ENCODE measurements around the gene CTLA4. TPM values are rescaled to one million over a fixed set of nuclear protein-coding genes. Genes with fewer than 3 reads are reported as not detected.

Gene CTLA4
- total and polyA plus RNA-seq, 7 donors = 0.10 TPM; not detected in 6

GRCh38 chr2:203870481-203870880, 2.9 kb downstream of the CTLA4 start:
- no peak for ATAC-seq
- intact Hi-C loops (cut with DNase I) = no loop called here
- Histone ChIP-seq H3K36me3 (ENCODE audit: insufficient read depth in 1 of 2, low read depth in 1 of 2) (no peaks in the 10 kb centered on the region), H3K27me3 (ENCODE audit: insufficient read depth in 3 of 3, low read length in 2 of 3) (no peaks in the 10 kb centered on the region), H3K27ac (no peak overlapping the region), H3K4me1 (no peaks in the 10 kb centered on the region), H3K9me3 (no peaks in the 10 kb centered on the region), H3K4me3 (no peak overlapping the region)
- WGBS, 3 donors = 93 to 97% (median 96%) methylated on average over 9 of the region's 9 CpGs
- TF ChIP-seq, protein P1, sequence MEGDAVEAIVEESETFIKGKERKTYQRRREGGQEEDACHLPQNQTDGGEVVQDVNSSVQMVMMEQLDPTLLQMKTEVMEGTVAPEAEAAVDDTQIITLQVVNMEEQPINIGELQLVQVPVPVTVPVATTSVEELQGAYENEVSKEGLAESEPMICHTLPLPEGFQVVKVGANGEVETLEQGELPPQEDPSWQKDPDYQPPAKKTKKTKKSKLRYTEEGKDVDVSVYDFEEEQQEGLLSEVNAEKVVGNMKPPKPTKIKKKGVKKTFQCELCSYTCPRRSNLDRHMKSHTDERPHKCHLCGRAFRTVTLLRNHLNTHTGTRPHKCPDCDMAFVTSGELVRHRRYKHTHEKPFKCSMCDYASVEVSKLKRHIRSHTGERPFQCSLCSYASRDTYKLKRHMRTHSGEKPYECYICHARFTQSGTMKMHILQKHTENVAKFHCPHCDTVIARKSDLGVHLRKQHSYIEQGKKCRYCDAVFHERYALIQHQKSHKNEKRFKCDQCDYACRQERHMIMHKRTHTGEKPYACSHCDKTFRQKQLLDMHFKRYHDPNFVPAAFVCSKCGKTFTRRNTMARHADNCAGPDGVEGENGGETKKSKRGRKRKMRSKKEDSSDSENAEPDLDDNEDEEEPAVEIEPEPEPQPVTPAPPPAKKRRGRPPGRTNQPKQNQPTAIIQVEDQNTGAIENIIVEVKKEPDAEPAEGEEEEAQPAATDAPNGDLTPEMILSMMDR (IDR thresholded peaks at IDR 0.05) = no peak
- DNase-seq = no peak

GRCh38 chr2:203870941-203871340, 3.4 kb downstream of the CTLA4 start:
- Histone ChIP-seq H3K9me3 (no peaks in the 10 kb centered on the region), H3K4me3 (no peak overlapping the region), H3K27me3 (ENCODE audit: insufficient read depth in 3 of 3, low read length in 2 of 3) (no peaks in the 10 kb centered on the region), H3K36me3 (ENCODE audit: insufficient read depth in 1 of 2, low read depth in 1 of 2) (no peaks in the 10 kb centered on the region), H3K4me1 (no peaks in the 10 kb centered on the region), H3K27ac (no peak overlapping the region)
- TF ChIP-seq, protein P1 (IDR thresholded peaks at IDR 0.05) = no peak
- DNase-seq = no peak
- intact Hi-C loops (cut with DNase I) = no loop called here
- no peak for ATAC-seq
- 89 to 93% (median 91%) methylated on average over 2 of the region's 2 CpGs for WGBS, 3 donors

DNA sequence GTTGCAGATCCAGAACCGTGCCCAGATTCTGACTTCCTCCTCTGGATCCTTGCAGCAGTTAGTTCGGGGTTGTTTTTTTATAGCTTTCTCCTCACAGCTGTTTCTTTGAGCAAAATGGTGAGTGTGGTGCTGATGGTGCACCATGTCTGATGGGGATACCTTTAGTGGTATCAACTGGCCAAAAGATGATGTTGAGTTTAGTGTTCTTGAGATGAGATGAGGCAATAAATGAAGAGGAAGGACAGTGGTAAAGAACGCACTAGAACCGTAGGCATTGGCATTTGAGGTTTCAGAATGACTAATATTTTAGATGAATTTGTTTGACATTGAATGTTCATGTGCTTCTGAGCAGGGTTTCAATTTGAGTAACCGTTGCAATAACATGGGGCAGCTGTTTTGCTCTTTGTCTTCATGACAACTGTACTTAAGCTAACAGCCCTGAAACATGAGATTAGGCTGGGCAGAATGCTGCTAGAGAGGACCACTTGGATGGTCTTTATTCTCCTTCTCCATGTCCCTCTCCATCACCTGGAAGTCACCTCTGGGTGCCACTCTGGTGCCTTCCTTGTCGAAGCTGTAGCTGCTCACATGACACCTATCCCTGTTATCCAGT, 3.9 kb downstream of the CTLA4 start:
- no peak overlapping the region for H3K27ac ChIP-seq
- H3K27me3 ChIP-seq (ENCODE audit: insufficient read depth in 3 of 3, low read length in 2 of 3) = no peaks in the 10 kb centered on the region
- H3K36me3 ChIP-seq (ENCODE audit: insufficient read depth in 1 of 2, low read depth in 1 of 2) = no peaks in the 10 kb centered on the region
- no peaks in the 10 kb centered on the region for H3K4me1 ChIP-seq
- TF ChIP-seq, protein P1 (IDR thresholded peaks at IDR 0.05) = no peak
- H3K4me3 ChIP-seq = no peak overlapping the region
- intact Hi-C loops (cut with DNase I) = no loop called here
- 54 to 72% (median 55%) methylated on average over 6 of the region's 6 CpGs for WGBS, 3 donors
- no peak for ATAC-seq
- H3K9me3 ChIP-seq = no peaks in the 10 kb centered on the region
- DNase-seq = no peak

DNA sequence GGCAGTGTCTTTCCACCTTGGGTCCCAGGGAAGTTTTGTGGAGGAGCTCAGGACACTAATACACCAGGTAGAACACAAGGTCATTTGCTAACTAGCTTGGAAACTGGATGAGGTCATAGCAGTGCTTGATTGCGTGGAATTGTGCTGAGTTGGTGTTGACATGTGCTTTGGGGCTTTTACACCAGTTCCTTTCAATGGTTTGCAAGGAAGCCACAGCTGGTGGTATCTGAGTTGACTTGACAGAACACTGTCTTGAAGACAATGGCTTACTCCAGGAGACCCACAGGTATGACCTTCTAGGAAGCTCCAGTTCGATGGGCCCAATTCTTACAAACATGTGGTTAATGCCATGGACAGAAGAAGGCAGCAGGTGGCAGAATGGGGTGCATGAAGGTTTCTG, 5.9 kb downstream of the CTLA4 start:
- no peaks in the 10 kb centered on the region for H3K9me3 ChIP-seq
- H3K4me3 ChIP-seq = no peak overlapping the region
- no peaks in the 10 kb centered on the region for H3K27me3 ChIP-seq (ENCODE audit: insufficient read depth in 3 of 3, low read length in 2 of 3)
- no peak overlapping the region for H3K27ac ChIP-seq
- no peak for ATAC-seq
- no peak for DNase-seq
- H3K36me3 ChIP-seq (ENCODE audit: insufficient read depth in 1 of 2, low read depth in 1 of 2) = no peaks in the 10 kb centered on the region
- peaks cover 3% of the 10 kb centered on the region for H3K4me1 ChIP-seq
- intact Hi-C loops (cut with DNase I) = no loop called here
- TF ChIP-seq, protein P1 (IDR thresholded peaks at IDR 0.05) = no peak
- 78 to 92% (median 80%) methylated on average over 2 of the region's 2 CpGs for WGBS, 3 donors
